ENCODE results near the gene TFCP2L1. TPM values are rescaled to one million over a fixed set of nuclear protein-coding genes. Genes with fewer than 3 reads are reported as not detected.

Gene TFCP2L1
- total RNA-seq, 1 donor from 2014 or later = 1.2 TPM

- DNase-seq (ENCODE audit: low spot score) = no peak
Observed at GRCh38 chr2:121196132-121196848, 88.7 kb downstream of the TFCP2L1 start.

GRCh38 chr2:121195036-121195435 lies 90.0 kb downstream of the TFCP2L1 start:
- no peak for DNase-seq (ENCODE audit: low spot score)

DNA sequence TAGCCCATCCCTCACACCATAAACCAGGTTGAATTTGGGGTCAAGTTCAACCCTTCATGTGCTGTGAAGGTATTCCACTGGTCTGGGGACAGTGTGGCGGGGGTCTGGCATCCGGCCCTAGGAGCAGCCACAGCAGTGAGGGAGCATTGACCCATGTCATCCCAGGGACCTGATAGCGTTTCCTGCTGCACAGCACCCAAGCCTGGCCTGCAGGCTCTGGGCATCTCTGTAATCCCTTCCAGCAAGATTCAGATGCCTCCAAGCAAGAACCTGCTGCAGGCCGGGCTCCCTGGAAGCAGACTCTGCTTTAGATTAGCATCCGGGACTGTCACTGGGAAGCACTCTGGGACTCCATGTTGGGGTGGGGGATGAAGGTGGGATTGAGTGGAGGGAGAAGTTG lies 90.4 kb downstream of the TFCP2L1 start:
- DNase-seq (ENCODE audit: low spot score) = no peak

DNA sequence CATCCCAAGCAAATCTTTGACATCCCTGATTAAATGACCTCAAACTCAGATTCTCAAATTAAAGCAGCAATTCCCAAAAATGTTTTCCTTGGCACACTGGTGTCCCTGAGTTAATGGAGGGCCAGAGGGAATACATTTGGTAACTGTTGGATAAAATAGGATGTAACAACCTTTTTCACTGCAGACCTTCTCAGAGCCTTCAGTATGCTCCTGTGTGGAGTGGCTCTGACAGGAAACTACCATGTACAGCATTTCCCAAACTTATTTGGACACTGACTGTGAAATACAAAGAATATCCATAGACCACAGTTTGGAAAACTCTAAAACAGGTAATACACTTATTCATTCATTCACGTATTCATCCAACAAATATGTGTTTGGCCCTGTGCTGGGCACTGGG lies 91.8 kb downstream of the TFCP2L1 start:
- DNase-seq (ENCODE audit: low spot score) = no peak

DNA sequence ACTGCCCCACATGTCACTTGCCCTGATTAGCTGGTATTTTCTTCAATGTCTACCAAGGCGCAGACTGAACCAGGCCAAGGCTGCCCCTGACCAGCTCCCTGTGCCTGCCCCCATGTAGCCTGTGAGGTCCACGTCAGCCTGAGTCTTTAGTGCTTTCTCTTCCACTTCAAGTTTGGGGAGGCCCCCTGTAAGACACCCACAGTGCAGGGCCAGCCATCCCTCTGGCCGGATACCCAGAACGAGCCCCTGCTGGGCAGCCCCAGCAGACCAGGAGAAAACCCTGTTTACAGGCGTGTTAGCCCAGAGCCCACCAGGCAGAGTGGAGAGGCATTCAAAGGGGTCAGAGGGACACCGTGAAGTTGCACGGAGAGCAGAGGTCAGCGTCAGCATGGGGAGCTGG lies 92.4 kb downstream of the TFCP2L1 start:
- DNase-seq (ENCODE audit: low spot score) = no peak

GRCh38 chr2:121191191-121192170 lies 93.5 kb downstream of the TFCP2L1 start:
- no peak for DNase-seq (ENCODE audit: low spot score)

DNA sequence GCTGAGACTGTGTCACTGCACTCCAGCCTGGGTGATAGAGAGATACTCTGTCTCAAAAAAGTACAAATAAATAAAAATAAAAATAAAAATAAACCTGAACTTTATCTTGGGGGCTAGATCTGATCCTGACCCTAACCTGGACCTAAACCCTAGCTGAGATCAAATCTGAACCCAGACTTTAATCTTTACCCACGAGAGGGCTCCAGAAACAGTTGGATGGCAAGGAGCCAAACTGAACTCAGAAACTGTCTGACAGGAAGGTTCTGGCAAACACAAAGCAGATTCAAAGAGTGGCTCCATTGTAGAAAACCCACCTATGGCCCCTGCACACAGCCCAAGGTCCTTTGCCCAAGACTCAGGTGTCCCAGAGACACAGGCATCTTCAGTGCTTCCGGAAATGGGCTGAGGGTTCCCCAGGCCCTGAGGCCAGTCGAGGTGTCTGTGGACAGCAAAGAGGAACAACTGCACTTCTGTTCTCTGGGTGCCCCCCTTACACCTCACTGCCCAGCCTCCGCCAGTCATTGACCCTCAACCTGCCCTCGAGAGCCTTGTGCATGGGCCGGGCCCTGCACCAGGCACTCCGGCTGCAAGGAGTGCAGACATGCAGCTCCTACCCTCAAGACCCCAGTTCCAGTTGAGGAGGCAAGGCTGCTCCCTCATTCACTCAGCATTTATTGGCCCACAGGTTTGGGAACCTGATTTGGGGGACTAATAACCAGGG lies 95.2 kb downstream of the TFCP2L1 start:
- no peak for DNase-seq (ENCODE audit: low spot score)

DNA sequence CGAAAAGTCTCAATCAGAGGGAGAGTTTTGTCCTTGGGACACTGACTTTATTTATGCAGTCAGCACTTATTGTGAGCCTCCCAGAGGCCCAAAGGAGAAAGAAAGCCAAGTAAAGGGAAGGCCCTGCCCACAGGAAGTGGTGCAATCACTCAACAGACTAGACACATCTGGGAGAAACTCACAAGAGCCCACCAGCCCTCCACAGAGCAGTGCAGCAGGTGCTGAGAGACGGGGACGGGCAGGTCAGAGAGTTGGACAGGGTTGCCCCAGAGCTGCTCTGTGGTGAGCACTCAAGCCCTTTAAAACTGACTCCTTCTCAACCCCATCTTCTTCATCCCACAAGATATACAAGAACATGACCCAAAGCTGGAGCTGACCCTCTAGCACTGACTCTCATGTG lies 96.0 kb downstream of the TFCP2L1 start:
- no peak for DNase-seq (ENCODE audit: low spot score)

- no peak for DNase-seq (ENCODE audit: low spot score)
Observed at GRCh38 chr2:121187982-121188411, 97.0 kb downstream of the TFCP2L1 start.

- DNase-seq (ENCODE audit: low spot score) = no peak
Observed at GRCh38 chr2:121187351-121187981, 97.5 kb downstream of the TFCP2L1 start.

- DNase-seq (ENCODE audit: low spot score) = no peak
Observed at GRCh38 chr2:121186261-121186660, 98.7 kb downstream of the TFCP2L1 start.

GRCh38 chr2:121185571-121186074 lies 99.4 kb downstream of the TFCP2L1 start:
- DNase-seq (ENCODE audit: low spot score) = no peak

DNA sequence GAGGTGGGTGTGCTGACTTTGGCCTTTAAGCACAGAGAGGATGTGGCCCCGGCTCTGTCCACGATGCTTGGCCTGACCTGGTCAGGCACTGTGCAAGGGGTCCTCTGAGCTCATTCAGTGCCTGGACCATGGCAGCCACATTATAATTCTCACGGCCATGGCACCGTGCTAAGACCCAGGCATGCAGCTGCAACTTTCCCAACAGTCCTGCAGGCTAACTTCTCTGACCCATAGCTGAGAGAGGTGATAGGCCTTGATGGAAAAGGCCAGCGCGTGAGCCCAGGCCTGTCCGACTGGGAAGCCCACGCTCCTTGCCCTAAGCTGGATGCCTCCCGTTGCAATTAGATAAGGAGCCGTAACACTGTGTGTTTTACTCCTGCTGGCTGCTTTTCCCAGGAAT lies 99.9 kb downstream of the TFCP2L1 start:
- DNase-seq (ENCODE audit: low spot score) = no peak

DNA sequence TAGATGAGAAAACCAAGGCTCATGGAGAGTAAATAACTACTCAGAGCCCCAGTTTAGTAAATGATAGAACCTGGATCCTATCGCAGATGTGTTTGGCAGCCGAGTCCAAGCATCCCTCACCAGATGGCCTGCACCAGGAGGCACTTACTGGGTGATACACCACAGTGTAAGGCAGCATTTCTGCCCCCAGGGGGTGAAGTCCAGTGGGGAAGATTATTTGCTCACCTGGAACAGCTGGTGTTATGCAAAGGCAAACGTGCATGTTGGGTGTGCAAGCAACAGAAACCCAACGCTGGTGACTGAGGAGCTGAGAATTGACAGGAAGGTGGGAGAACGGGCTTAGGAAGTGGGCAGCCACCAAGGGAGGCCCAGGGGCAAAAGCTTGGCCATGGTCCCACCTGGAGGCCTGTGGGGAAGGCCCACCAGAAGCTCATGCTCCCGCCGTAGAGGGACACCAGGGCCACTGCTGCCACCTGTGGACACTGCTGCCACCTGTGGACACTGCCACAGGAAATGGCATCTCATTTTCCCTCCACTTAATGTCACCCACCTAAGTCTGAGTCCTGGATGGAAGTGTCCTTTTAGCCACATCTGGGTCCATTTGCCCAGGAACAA lies 100.6 kb downstream of the TFCP2L1 start:
- no peak for DNase-seq (ENCODE audit: low spot score)

DNA sequence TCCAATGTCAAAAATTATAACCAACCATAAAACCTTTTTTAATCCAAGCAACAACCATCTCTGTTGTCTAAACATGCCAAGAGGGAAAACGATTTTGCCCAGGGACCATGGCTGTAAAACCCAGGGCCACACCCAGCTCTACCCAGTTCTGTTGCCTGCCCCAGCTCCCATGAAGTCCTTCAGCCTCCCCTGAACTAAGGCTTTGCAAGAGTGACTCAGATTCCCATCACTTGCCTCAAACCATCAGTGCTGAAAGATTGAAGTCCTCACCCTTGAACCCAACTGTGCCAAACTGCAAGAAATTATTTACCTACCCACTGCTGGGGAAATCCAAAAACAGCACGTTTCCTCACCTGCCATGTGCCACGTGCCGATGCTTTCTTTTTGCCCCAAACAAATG lies 102.5 kb downstream of the TFCP2L1 start:
- DNase-seq (ENCODE audit: low spot score) = no peak

DNA sequence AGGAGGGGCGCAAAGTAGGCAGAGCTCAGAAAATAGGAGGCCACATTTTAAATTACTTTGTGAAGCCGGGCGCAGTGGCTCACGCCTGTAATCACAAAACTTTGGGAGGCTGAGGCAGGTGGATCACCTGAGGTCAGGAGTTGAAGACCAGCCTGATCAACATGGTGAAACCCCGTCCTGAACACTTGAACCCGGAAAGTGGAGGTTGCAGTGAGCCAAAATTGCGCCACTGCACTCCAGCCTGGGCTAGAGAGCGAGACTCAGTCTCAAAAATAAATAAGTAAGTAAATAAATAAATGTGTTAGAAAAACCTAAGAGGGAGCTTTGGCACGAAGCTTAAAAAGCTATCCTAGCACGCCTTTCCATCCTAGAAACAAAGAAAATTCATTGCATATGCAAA lies 105.5 kb downstream of the TFCP2L1 start:
- no peak for DNase-seq (ENCODE audit: low spot score)

- DNase-seq (ENCODE audit: low spot score) = no peak
Observed at GRCh38 chr2:121178730-121179129, 106.3 kb downstream of the TFCP2L1 start.

DNA sequence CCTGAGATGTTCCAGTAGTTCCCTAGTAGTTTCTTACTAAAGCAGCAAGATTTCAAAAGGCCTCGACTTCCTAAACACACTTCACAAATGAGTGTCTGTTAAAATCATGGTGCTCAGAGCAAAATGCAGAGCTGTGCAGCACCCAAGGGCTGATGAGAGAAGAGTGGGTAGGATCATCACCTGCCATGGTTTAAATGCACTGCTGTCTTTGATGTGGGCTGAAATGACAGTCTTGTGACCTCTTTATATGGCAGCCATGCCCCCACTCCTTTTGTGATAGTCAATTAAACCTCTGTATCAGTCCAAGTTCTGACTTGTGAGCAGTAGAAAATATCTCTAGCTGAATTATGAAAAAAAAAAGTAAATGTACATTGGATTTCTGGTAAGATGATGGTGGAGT lies 107.1 kb downstream of the TFCP2L1 start:
- no peak for DNase-seq (ENCODE audit: low spot score)

DNA sequence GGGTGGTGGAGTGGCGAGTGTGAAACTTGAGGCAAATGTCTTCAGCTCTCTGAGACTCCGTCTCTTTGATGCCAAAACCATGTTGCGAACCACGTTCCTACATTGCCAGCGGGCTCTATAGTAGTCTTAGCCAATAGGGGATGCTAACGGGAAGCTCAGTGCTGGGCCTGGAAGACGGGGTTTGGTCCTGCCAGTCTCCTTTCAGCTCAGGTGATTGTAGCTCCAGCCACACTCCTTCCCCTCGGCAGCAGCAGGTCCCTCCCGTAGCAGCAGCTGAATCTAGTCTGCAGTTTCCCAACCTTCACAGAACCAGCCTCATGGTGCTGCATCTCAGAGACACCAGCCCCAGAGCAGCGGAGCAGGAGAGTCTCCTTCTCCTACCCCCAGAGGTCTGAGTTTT lies 109.7 kb downstream of the TFCP2L1 start:
- no peak for DNase-seq (ENCODE audit: low spot score)

- DNase-seq (ENCODE audit: low spot score) = no peak
Observed at GRCh38 chr2:121173806-121174205, 111.2 kb downstream of the TFCP2L1 start.

- no peak for DNase-seq (ENCODE audit: low spot score)
Observed at GRCh38 chr2:121173112-121173511, 111.9 kb downstream of the TFCP2L1 start.

All from umbilical cord (tissue), 2 donors.